Endothelial cell of umbilical vein (primary cell): ENCODE measurements around the gene INPP4B. TPM values are rescaled to one million over a fixed set of nuclear protein-coding genes. Genes with fewer than 3 reads are reported as not detected.

ENCODE experiments used
- BruUV-seq: library from RNA; stranded (reverse); fragments of 400-500 nt; replicated peaks from 2 replicates; lab custom pipeline; 2021; lab: Mats Ljungman, UMichigan
- CTCF ChIA-PET: fragments of 300-600, 350-600 bp; sonication (Branson Sonifier 250); formaldehyde crosslinking; loops from one replicate; lab custom pipeline; 2021; ENCODE audit warnings: antibody characterized with exemption, inconsistent platforms; lab: Charles Lee
- POLR2A ChIA-PET: fragments of 300-600, 350-600 bp; sonication (Branson Sonifier 250); formaldehyde crosslinking; loops from one replicate; lab custom pipeline; 2021; ENCODE audit warnings: antibody characterized with exemption, inconsistent platforms; lab: Charles Lee
- DNase-seq: peaks from one replicate; pipeline ENCODE4 v3.0.0-alpha.2; 2011; ENCODE audit warnings: low read depth, low spot score
- FAIRE-seq: peaks from 2 replicates; lab custom pipeline; 2011; peaks lifted over from hg19 to GRCh38; lab: Jason Lieb, UNC
- H2AFZ ChIP-seq: 2 replicates; pipeline ENCODE4 v1.6.0; 2012; ENCODE audit warnings: low read depth, low read length, control low read depth, inconsistent platforms
- H3K27ac ChIP-seq: 2 replicates; pipeline ENCODE4 v1.5.1; 2011; ENCODE audit warnings: low read depth, mild to moderate bottlenecking, control low read depth, low read length, moderate library complexity; ENCODE audit not compliant: insufficient read depth
- H3K27me3 ChIP-seq, 2 experiments: 2 replicates each; pipeline versions ENCODE4 v1.6.0 to v1.6.1; 2011; ENCODE audit warnings: low read length in 2 of 2, mixed read lengths in 1 of 2; ENCODE audit not compliant: control insufficient read depth in 2 of 2, insufficient read depth in 2 of 2
- H3K36me3 ChIP-seq, 2 experiments: 2 replicates in 1 of 2; 3 replicates in 1 of 2; pipeline ENCODE4 v1.5.1; 2011; ENCODE audit warnings: low read length in 2 of 2, mild to moderate bottlenecking in 1 of 2, moderate library complexity in 1 of 2; ENCODE audit not compliant: control insufficient read depth in 2 of 2, insufficient read depth in 2 of 2; ENCODE audit errors: extremely low read depth in 1 of 2
- H3K4me1 ChIP-seq: 3 replicates; pipeline ENCODE4 v1.5.1; 2011; ENCODE audit warnings: mild to moderate bottlenecking, low read length; ENCODE audit not compliant: control insufficient read depth, insufficient read depth; ENCODE audit errors: extremely low read depth
- H3K4me2 ChIP-seq: 2 replicates; pipeline ENCODE4 v1.6.1; 2011; ENCODE audit warnings: low read length, control low read depth, mixed read lengths; ENCODE audit not compliant: insufficient read depth
- H3K4me3 ChIP-seq, 3 experiments: fragments of 200-600 bp in 1 of 3; sonication (generic), shearing (Covaris generic) in 1 of 3; replicated peaks in 1 of 3; 2 replicates each; pipeline ENCODE4 v1.5.1; 2011 to 2016; ENCODE audit warnings: control low read depth in 3 of 3, low read length in 3 of 3, mild to moderate bottlenecking in 2 of 3, inconsistent platforms in 1 of 3, low read depth in 1 of 3, moderate library complexity in 1 of 3; ENCODE audit not compliant: insufficient read depth in 1 of 3
- H3K79me2 ChIP-seq: 2 replicates; pipeline ENCODE4 v1.6.0; 2012; ENCODE audit warnings: low read length, inconsistent platforms; ENCODE audit not compliant: control insufficient read depth, insufficient read depth
- H3K9ac ChIP-seq: replicated peaks from 2 replicates; pipeline ENCODE3; 2011; ENCODE audit warnings: low read length, control low read depth; ENCODE audit not compliant: insufficient read depth; ENCODE audit errors: extremely low read depth
- H3K9me1 ChIP-seq: replicated peaks from 3 replicates; pipeline ENCODE4 v1.6.0; 2011; ENCODE audit warnings: mild to moderate bottlenecking, low read length; ENCODE audit not compliant: control insufficient read depth, insufficient read depth; ENCODE audit errors: extremely low read depth
- H3K9me3 ChIP-seq: replicated peaks from 2 replicates; pipeline ENCODE4 v1.5.1; 2012; ENCODE audit warnings: low read length, inconsistent platforms; ENCODE audit not compliant: control insufficient read depth, insufficient read depth
- H4K20me1 ChIP-seq: replicated peaks from 2 replicates; pipeline ENCODE3; 2011; ENCODE audit warnings: mild to moderate bottlenecking, low read length; ENCODE audit not compliant: control insufficient read depth, insufficient read depth; ENCODE audit errors: extremely low read depth
- EZH2 ChIP-seq: IDR thresholded peaks from 2 replicates; pipeline ENCODE4 v1.6.1; 2012; ENCODE audit warnings: borderline replicate concordance, low read depth, mild to moderate bottlenecking, moderate library complexity, low read length, inconsistent platforms; ENCODE audit not compliant: severe bottlenecking
- FOS ChIP-seq: IDR thresholded peaks from 2 replicates; pipeline ENCODE4 v1.6.1; 2011; ENCODE audit warnings: mild to moderate bottlenecking, low read length, moderate library complexity, borderline replicate concordance; ENCODE audit not compliant: insufficient read depth
- GATA2 ChIP-seq: IDR thresholded peaks from 2 replicates; pipeline ENCODE4 v1.7.0; 2011; ENCODE audit warnings: low read depth, mild to moderate bottlenecking, moderate library complexity, mixed read lengths, low read length; ENCODE audit not compliant: insufficient read length, insufficient read depth
- JUN ChIP-seq: IDR thresholded peaks from 2 replicates; pipeline ENCODE4 v1.6.1; 2011; ENCODE audit warnings: borderline replicate concordance, low read depth; ENCODE audit not compliant: insufficient read length, insufficient read depth
- MYC ChIP-seq: IDR thresholded peaks from one replicate; pipeline ENCODE4 v1.6.1; 2011; ENCODE audit warnings: mild to moderate bottlenecking, low read depth, low read length
- POLR2A ChIP-seq: IDR thresholded peaks from 2 replicates; pipeline ENCODE4 v1.6.1; 2012; ENCODE audit warnings: low read depth, mild to moderate bottlenecking, control low read depth, low read length
- POLR2AphosphoS5 ChIP-seq: IDR thresholded peaks from 2 replicates; pipeline ENCODE4 v1.6.1; 2012; ENCODE audit warnings: low read depth, mild to moderate bottlenecking, control low read depth, low read length, moderate library complexity; ENCODE audit not compliant: insufficient read depth
- dilution Hi-C: fragments of 300-500 bp; cut with MboI; formaldehyde crosslinking; loops from one replicate; pipeline ENCODE4 v1.15.0; 2019; ENCODE audit warnings: low sequenced_read_pairs; ENCODE audit not compliant: extremely low pct_ligation_motif_present
- intact Hi-C: fragments of 100-400 bp; cut with micrococcal nuclease; formaldehyde crosslinking; loops from one replicate; pipeline ENCODE4 v1.10.0; 2022
- polyA plus RNA-seq, 4 experiments: library from polyadenylated mRNA; depleted of rRNA in 3 of 4; stranded (reverse) in 3 of 4; unstranded in 1 of 4; fragments of >200 nt; gene quantifications; 2 replicates each; pipeline versions ENCODE4 v1.2.1 to v1.2.3, GENCODE V29; 2011 to 2012; ENCODE audit warnings: missing spikeins in 1 of 4
- total RNA-seq: library from RNA; stranded (reverse); gene quantifications from 2 replicates; pipeline ENCODE4 v1.2.3, GENCODE V29; 2021
- TF ChIP-seq, protein P1 (sequence below), 2 donors: IDR thresholded peaks; 1 replicate in 1 of 2; 2 replicates in 1 of 2; pipeline ENCODE4 v1.5.1; 2011; ENCODE audit warnings: low read length in 2 of 2, mild to moderate bottlenecking in 2 of 2, moderate library complexity in 2 of 2, control low read depth in 1 of 2, inconsistent platforms in 1 of 2, low read depth in 1 of 2; ENCODE audit not compliant: insufficient read depth in 1 of 2; ENCODE audit errors: extremely low read depth in 1 of 2
- TF ChIP-seq, protein P2 (sequence below): IDR thresholded peaks from 2 replicates; pipeline ENCODE4 v1.6.1; 2011; ENCODE audit not compliant: insufficient read depth, insufficient read length

Gene INPP4B
- total and polyA plus RNA-seq, 2 donors (not counting 3 experiments of a cell fraction or from before 2014, with no cell fraction given): 0.41 to 3.1 TPM

DNA sequence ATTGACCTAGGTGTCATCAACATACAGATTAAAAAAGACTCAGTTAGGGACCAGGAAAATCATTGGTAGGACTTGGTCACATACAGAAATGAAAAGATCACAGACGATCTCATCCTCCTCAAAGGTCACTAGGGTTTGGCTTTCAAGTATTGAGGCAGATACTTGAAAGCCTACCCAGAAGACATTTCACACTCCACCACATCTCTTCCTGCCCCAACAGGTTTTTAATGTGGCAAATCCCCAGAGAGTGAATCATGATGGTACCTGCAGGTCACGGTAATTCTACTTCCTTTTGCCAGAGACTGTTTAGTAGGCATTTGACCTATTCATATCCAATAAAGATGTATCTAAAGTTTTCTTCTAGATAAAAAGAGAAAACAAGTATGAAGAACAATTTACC is 44.1 kb downstream of the INPP4B start:
- Histone ChIP-seq H3K36me3 (no peaks in the 10 kb centered on the region), H3K9me1 (no peaks in the 10 kb centered on the region), H3K4me1 (no peaks in the 10 kb centered on the region), H3K4me2 (no peak overlapping the region), H3K27me3 (no peaks in the 10 kb centered on the region), H2AFZ (no peak overlapping the region), H3K4me3 (no peak overlapping the region), H3K9me3 (no peaks in the 10 kb centered on the region), H3K79me2 (no peaks in the 10 kb centered on the region), H3K27ac (no peak overlapping the region), H3K9ac (no peak overlapping the region), H4K20me1 (no peaks in the 10 kb centered on the region)
- dilution Hi-C loops (no loop called here), intact Hi-C loops (no loop called here)
- no peak for DNase-seq
- TF ChIP-seq, protein P1, sequence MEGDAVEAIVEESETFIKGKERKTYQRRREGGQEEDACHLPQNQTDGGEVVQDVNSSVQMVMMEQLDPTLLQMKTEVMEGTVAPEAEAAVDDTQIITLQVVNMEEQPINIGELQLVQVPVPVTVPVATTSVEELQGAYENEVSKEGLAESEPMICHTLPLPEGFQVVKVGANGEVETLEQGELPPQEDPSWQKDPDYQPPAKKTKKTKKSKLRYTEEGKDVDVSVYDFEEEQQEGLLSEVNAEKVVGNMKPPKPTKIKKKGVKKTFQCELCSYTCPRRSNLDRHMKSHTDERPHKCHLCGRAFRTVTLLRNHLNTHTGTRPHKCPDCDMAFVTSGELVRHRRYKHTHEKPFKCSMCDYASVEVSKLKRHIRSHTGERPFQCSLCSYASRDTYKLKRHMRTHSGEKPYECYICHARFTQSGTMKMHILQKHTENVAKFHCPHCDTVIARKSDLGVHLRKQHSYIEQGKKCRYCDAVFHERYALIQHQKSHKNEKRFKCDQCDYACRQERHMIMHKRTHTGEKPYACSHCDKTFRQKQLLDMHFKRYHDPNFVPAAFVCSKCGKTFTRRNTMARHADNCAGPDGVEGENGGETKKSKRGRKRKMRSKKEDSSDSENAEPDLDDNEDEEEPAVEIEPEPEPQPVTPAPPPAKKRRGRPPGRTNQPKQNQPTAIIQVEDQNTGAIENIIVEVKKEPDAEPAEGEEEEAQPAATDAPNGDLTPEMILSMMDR (IDR thresholded peaks at IDR 0.05; ENCODE audit: extremely low read depth in 1 of 2, insufficient read depth in 1 of 2, low read depth in 1 of 2, low read length in 2 of 2): no peak
- no peak for TF ChIP-seq FOS
- no peak for TF ChIP-seq POLR2A
- TF ChIP-seq POLR2AphosphoS5: no peak
- no peak for TF ChIP-seq MYC
- TF ChIP-seq EZH2: no peak
- TF ChIP-seq, protein P2, sequence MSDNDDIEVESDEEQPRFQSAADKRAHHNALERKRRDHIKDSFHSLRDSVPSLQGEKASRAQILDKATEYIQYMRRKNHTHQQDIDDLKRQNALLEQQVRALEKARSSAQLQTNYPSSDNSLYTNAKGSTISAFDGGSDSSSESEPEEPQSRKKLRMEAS: no peak
- TF ChIP-seq GATA2: no peak
- no peak for TF ChIP-seq JUN
- no peak for FAIRE-seq
- BruUV-seq: no TSS peak
- ChIA-PET CTCF (no interaction called here), POLR2A (no interaction called here)
